Measurements from ENCODE around the gene TMEM258.

GRCh38 chr11:61799665-61800284, 7.4 kb upstream of the TMEM258 start:
- TF ChIP-seq POLR2A (IDR thresholded peaks at IDR 0.05; ENCODE audit: low read depth, low read length) (peak; percentile 17; the same call in 1 of the 2 replicates), POLR2AphosphoS5 (IDR thresholded peaks at IDR 0.05; ENCODE audit: low read depth, low read length) (no peak), TAF1 (IDR thresholded peaks at IDR 0.05; ENCODE audit: borderline replicate concordance, low read depth, low read length) (no peak)
